ENCODE data around the gene WDR20.
"Not testable (repeated sequence)": the region's sequence is repeated elsewhere in the genome, so short reads cannot be mapped to it uniquely, and the experiment has no call there.

WDR20 gene

GRCh38 chr14:102158797-102159196 lies 19.1 kb downstream of the WDR20 start:
- DNase-seq (ENCODE audit: low read depth) = no peak
- TF ChIP-seq CTCF (conservative IDR thresholded peaks at IDR 0.05; ENCODE audit: low read depth, low read length) = no peak
- no peak overlapping the region for H3K4me3 ChIP-seq (ENCODE audit: low read depth, low read length)

- DNase-seq (ENCODE audit: low read depth) = no peak
- H3K4me3 ChIP-seq (ENCODE audit: low read depth, low read length) = no peak overlapping the region
- TF ChIP-seq CTCF (conservative IDR thresholded peaks at IDR 0.05; ENCODE audit: low read depth, low read length) = no peak
Measured at GRCh38 chr14:102159841-102160240, 20.1 kb downstream of the WDR20 start.

- DNase-seq (ENCODE audit: low read depth) = no peak
- no peak overlapping the region for H3K4me3 ChIP-seq (ENCODE audit: low read depth, low read length)
- TF ChIP-seq CTCF (conservative IDR thresholded peaks at IDR 0.05; ENCODE audit: low read depth, low read length) = no peak
Measured at GRCh38 chr14:102162487-102162886, 22.8 kb downstream of the WDR20 start.

GRCh38 chr14:102164241-102164641 lies 24.5 kb downstream of the WDR20 start:
- H3K4me3 ChIP-seq (ENCODE audit: low read depth, low read length) = no peak overlapping the region
- peak; percentile 63 for DNase-seq (ENCODE audit: low read depth)
- TF ChIP-seq CTCF (conservative IDR thresholded peaks at IDR 0.05; ENCODE audit: low read depth, low read length) = no peak

- no peak for DNase-seq (ENCODE audit: low read depth)
- TF ChIP-seq CTCF (conservative IDR thresholded peaks at IDR 0.05; ENCODE audit: low read depth, low read length) = no peak
- no peak overlapping the region for H3K4me3 ChIP-seq (ENCODE audit: low read depth, low read length)
Measured at GRCh38 chr14:102164965-102165364, 25.3 kb downstream of the WDR20 start.

- no peak overlapping the region for H3K4me3 ChIP-seq (ENCODE audit: low read depth, low read length)
- TF ChIP-seq CTCF (conservative IDR thresholded peaks at IDR 0.05; ENCODE audit: low read depth, low read length) = no peak
- DNase-seq (ENCODE audit: low read depth) = no peak
Measured at GRCh38 chr14:102170061-102170460, 30.4 kb downstream of the WDR20 start.

- no peak for DNase-seq (ENCODE audit: low read depth)
- TF ChIP-seq CTCF (conservative IDR thresholded peaks at IDR 0.05; ENCODE audit: low read depth, low read length) = no peak
- no peak overlapping the region for H3K4me3 ChIP-seq (ENCODE audit: low read depth, low read length)
Measured at GRCh38 chr14:102171173-102172020, 31.7 kb downstream of the WDR20 start.

GRCh38 chr14:102172021-102172272 lies 32.2 kb downstream of the WDR20 start:
- H3K4me3 ChIP-seq (ENCODE audit: low read depth, low read length); DNase-seq (ENCODE audit: low read depth): not testable (repeated sequence)

- H3K4me3 ChIP-seq (ENCODE audit: low read depth, low read length); DNase-seq (ENCODE audit: low read depth): not testable (repeated sequence)
Measured at GRCh38 chr14:102172721-102173120, 33.0 kb downstream of the WDR20 start.
